Naive thymus-derived CD4-positive, alpha-beta T cell (primary cell): ENCODE measurements around the gene SLC25A43. TPM values are rescaled to one million over a fixed set of nuclear protein-coding genes. Genes with fewer than 3 reads are reported as not detected.
"Not testable (repeated sequence)": the region's sequence is repeated elsewhere in the genome, so short reads cannot be mapped to it uniquely, and the experiment has no call there.

Source experiments
- ATAC-seq: fragments of 150-1000 bp; cut with Tn5 transposase; 2 replicates; pipeline ENCODE4 v1.10.0; 2021; ENCODE audit warnings: mild to moderate bottlenecking, moderate library complexity
- CTCF ChIA-PET: fragments of 350-600 bp; sonication (Branson Sonifier 250); formaldehyde crosslinking; loops from one replicate; lab custom pipeline; 2021; ENCODE audit warnings: antibody characterized with exemption; lab: Charles Lee
- POLR2A ChIA-PET: fragments of 350-600 bp; sonication (Branson Sonifier 250); formaldehyde crosslinking; loops from one replicate; lab custom pipeline; 2021; ENCODE audit warnings: antibody characterized with exemption, inconsistent platforms; lab: Charles Lee
- DNase-seq, 9 donors: peaks; one replicate each; pipeline versions ENCODE4 v3.0.0 to v3.0.0-alpha.2; 2020 to 2022; ENCODE audit warnings: mixed read lengths in 1 of 9
- H3K27ac ChIP-seq: one replicate; pipeline ENCODE4 v1.7.0; 2013; ENCODE audit warnings: mild to moderate bottlenecking, low read depth, low read length, moderate library complexity
- H3K27me3 ChIP-seq, 2 donors: one replicate each; pipeline ENCODE4 v1.7.0; 2013; ENCODE audit warnings: low read length in 2 of 2, mild to moderate bottlenecking in 2 of 2, moderate library complexity in 2 of 2; ENCODE audit not compliant: control insufficient read depth in 2 of 2, insufficient read depth in 2 of 2
- H3K36me3 ChIP-seq, 3 experiments: 1 replicate in 2 of 3; 2 replicates in 1 of 3; pipeline ENCODE4 v1.7.0; 2013; ENCODE audit warnings: low read length in 3 of 3, mild to moderate bottlenecking in 3 of 3, moderate library complexity in 1 of 3; ENCODE audit not compliant: insufficient read depth in 3 of 3, control insufficient read depth in 2 of 3
- H3K4me1 ChIP-seq, 2 donors: one replicate each; pipeline ENCODE4 v1.7.0; 2013; ENCODE audit warnings: low read length in 2 of 2, mild to moderate bottlenecking in 2 of 2, moderate library complexity in 1 of 2; ENCODE audit not compliant: control insufficient read depth in 2 of 2, insufficient read depth in 2 of 2
- H3K4me3 ChIP-seq: 2 replicates; pipeline ENCODE4 v1.7.0; 2013; ENCODE audit warnings: mild to moderate bottlenecking, low read length
- H3K9me3 ChIP-seq, 3 experiments: 1 replicate in 2 of 3; 2 replicates in 1 of 3; pipeline ENCODE4 v1.7.0; 2013; ENCODE audit warnings: low read length in 3 of 3; ENCODE audit not compliant: control insufficient read depth in 2 of 3
- H3K27ac Mint-ChIP-seq, 9 donors: one replicate each; pipeline ENCODE4 v1.8.0; 2020 to 2022; ENCODE audit warnings: mixed read lengths in 9 of 9, mild to moderate bottlenecking in 8 of 9, moderate library complexity in 5 of 9, inconsistent platforms in 2 of 9
- H3K27me3 Mint-ChIP-seq, 5 donors: one replicate each; pipeline ENCODE4 v1.8.0; 2021 to 2022; ENCODE audit warnings: mixed read lengths in 5 of 5, mild to moderate bottlenecking in 1 of 5
- H3K36me3 Mint-ChIP-seq, 5 donors: one replicate each; pipeline ENCODE4 v1.8.0; 2020 to 2022; ENCODE audit warnings: mixed read lengths in 5 of 5, mild to moderate bottlenecking in 3 of 5, inconsistent platforms in 1 of 5
- H3K4me1 Mint-ChIP-seq, 7 donors: one replicate each; pipeline ENCODE4 v1.8.0; 2020 to 2022; ENCODE audit warnings: mixed read lengths in 7 of 7, mild to moderate bottlenecking in 3 of 7, inconsistent platforms in 1 of 7
- H3K4me3 Mint-ChIP-seq, 10 donors: one replicate each; pipeline ENCODE4 v1.8.0; 2020 to 2022; ENCODE audit warnings: mild to moderate bottlenecking in 10 of 10, mixed read lengths in 10 of 10, moderate library complexity in 6 of 10, inconsistent platforms in 2 of 10
- H3K9me3 Mint-ChIP-seq, 11 donors: one replicate each; pipeline ENCODE4 v1.8.0; 2020 to 2022; ENCODE audit warnings: mixed read lengths in 11 of 11, mild to moderate bottlenecking in 4 of 11, inconsistent platforms in 1 of 11, moderate library complexity in 1 of 11
- intact Hi-C, 2 donors: fragments of 100-400 bp; cut with micrococcal nuclease; formaldehyde crosslinking; loops; one replicate each; pipeline ENCODE4 v1.15.1; 2023
- polyA plus RNA-seq, 2 donors: library from polyadenylated mRNA; unstranded; fragments of 300-500 nt; fragmentation: Illumina TruSeq; gene quantifications; one replicate each; pipeline ENCODE4 v1.2.3, GENCODE V29; 2021
- total RNA-seq, 6 experiments: library from RNA in 5 of 6; stranded (reverse) in 5 of 6; gene quantifications; 1 replicate in 5 of 6; 2 replicates in 1 of 6; pipeline ENCODE4 v1.2.3 and lab custom pipeline; 2021 to 2026

SLC25A43 gene
- total and polyA plus RNA-seq, 7 experiments from 2014 or later: 1.8 to 8.2 (median 2.6) TPM

GRCh38 chrX:119374736-119375135, 24.4 kb upstream of the SLC25A43 start:
- no peaks in the 10 kb centered on the region for H3K4me1 ChIP-seq
- CTCF ChIA-PET: no interaction called here
- peaks cover 0 to 14% (median 7%) of the 10 kb centered on the region in 5 donors for H3K27me3 Mint-ChIP-seq
- no peaks in the 10 kb centered on the region for H3K36me3 ChIP-seq
- H3K27me3 ChIP-seq: no peaks in the 10 kb centered on the region
- no peak for DNase-seq
- no peak for ATAC-seq
- no peak overlapping the region for H3K27ac Mint-ChIP-seq
- H3K4me3 ChIP-seq: no peak overlapping the region
- peaks cover 0 to 2% (median 0%) of the 10 kb centered on the region in 11 donors for H3K9me3 Mint-ChIP-seq
- H3K4me3 Mint-ChIP-seq: no peak overlapping the region
- POLR2A ChIA-PET: no interaction called here
- H3K36me3 Mint-ChIP-seq: no peaks in the 10 kb centered on the region
- no peak overlapping the region for H3K27ac ChIP-seq
- no peaks in the 10 kb centered on the region for H3K9me3 ChIP-seq
- intact Hi-C loops: no loop called here
- H3K4me1 Mint-ChIP-seq: peaks cover 0 to 3% (median 0%) of the 10 kb centered on the region in 7 donors

DNA sequence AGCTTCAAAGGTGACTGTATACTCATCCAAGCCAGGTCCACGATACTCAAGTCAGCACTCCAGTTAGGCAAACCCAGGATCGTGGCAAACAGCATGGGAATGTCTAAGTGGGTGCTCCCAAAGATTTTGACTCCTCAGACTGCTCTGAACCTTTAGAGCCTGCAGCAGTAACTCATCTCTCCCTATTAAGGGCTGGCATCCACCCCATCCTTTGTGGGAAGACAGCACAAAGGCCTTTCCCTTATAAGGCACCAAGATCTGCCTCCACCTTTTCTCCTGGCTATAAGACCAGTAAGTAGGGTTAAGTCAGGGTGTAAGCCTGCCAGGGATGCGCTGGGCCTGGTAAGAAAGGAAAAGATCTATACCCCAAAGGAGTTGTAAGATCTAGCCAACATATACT, 23.6 kb upstream of the SLC25A43 start:
- ChIA-PET CTCF (no interaction called here), POLR2A (no interaction called here)
- H3K36me3 Mint-ChIP-seq: no peaks in the 10 kb centered on the region
- H3K9me3 Mint-ChIP-seq: peaks cover 0 to 2% (median 0%) of the 10 kb centered on the region in 11 donors
- no peak overlapping the region for H3K4me3 ChIP-seq
- no peak overlapping the region for H3K4me3 Mint-ChIP-seq
- H3K27me3 ChIP-seq: no peaks in the 10 kb centered on the region
- H3K27ac ChIP-seq: no peak overlapping the region
- DNase-seq: no peak
- no peak overlapping the region for H3K27ac Mint-ChIP-seq
- H3K4me1 ChIP-seq: no peaks in the 10 kb centered on the region
- H3K27me3 Mint-ChIP-seq: peaks cover 0 to 14% (median 2%) of the 10 kb centered on the region in 5 donors
- peaks cover 0 to 3% (median 0%) of the 10 kb centered on the region in 7 donors for H3K4me1 Mint-ChIP-seq
- H3K9me3 ChIP-seq: no peaks in the 10 kb centered on the region
- intact Hi-C loops: no loop called here
- H3K36me3 ChIP-seq: no peaks in the 10 kb centered on the region
- no peak for ATAC-seq

GRCh38 chrX:119376312-119376711, 22.8 kb upstream of the SLC25A43 start:
- H3K4me1 ChIP-seq: no peaks in the 10 kb centered on the region
- ATAC-seq: no peak
- Mint-ChIP-seq H3K4me3 (no peak overlapping the region), H3K27me3 (peaks cover 0 to 14% (median 2%) of the 10 kb centered on the region in 5 donors), H3K9me3 (peaks cover 0 to 2% (median 0%) of the 10 kb centered on the region in 11 donors), H3K4me1 (peaks cover 0 to 3% (median 0%) of the 10 kb centered on the region in 7 donors), H3K27ac (no peak overlapping the region), H3K36me3 (no peaks in the 10 kb centered on the region)
- ChIA-PET POLR2A (no interaction called here), CTCF (no interaction called here)
- H3K27ac ChIP-seq: no peak overlapping the region
- H3K4me3 ChIP-seq: no peak overlapping the region
- intact Hi-C loops: no loop called here
- no peaks in the 10 kb centered on the region for H3K36me3 ChIP-seq
- DNase-seq: no peak
- H3K9me3 ChIP-seq: no peaks in the 10 kb centered on the region
- no peaks in the 10 kb centered on the region for H3K27me3 ChIP-seq

GRCh38 chrX:119381349-119381944, 17.7 kb upstream of the SLC25A43 start:
- no peaks in the 10 kb centered on the region for H3K36me3 Mint-ChIP-seq
- DNase-seq: no peak
- Histone ChIP-seq H3K27me3 (no peaks in the 10 kb centered on the region), H3K36me3 (no peaks in the 10 kb centered on the region), H3K4me1 (no peaks in the 10 kb centered on the region), H3K27ac (no peak overlapping the region), H3K9me3 (no peaks in the 10 kb centered on the region), H3K4me3 (no peak overlapping the region)
- ChIA-PET CTCF (no interaction called here), POLR2A (no interaction called here)
- H3K27ac Mint-ChIP-seq: no peak overlapping the region
- peaks cover 0 to 4% (median 0%) of the 10 kb centered on the region in 5 donors for H3K27me3 Mint-ChIP-seq
- intact Hi-C loops: no loop called here
- no peak overlapping the region for H3K4me3 Mint-ChIP-seq
- ATAC-seq: no peak
- no peaks in the 10 kb centered on the region for H3K4me1 Mint-ChIP-seq
- no peaks in the 10 kb centered on the region for H3K9me3 Mint-ChIP-seq

GRCh38 chrX:119382606-119383005, 16.5 kb upstream of the SLC25A43 start:
- Mint-ChIP-seq H3K9me3 (no peaks in the 10 kb centered on the region), H3K4me3 (no peak overlapping the region)
- CTCF ChIA-PET: no interaction called here

GRCh38 chrX:119386685-119387084, 12.5 kb upstream of the SLC25A43 start:
- H3K27me3 ChIP-seq, H3K4me1 Mint-ChIP-seq, POLR2A ChIA-PET, H3K27ac ChIP-seq, H3K4me3 ChIP-seq, H3K9me3 ChIP-seq, intact Hi-C loops, H3K36me3 Mint-ChIP-seq, CTCF ChIA-PET, H3K4me1 ChIP-seq, H3K36me3 ChIP-seq, DNase-seq, H3K9me3 Mint-ChIP-seq, ATAC-seq, H3K4me3 Mint-ChIP-seq, H3K27ac Mint-ChIP-seq, H3K27me3 Mint-ChIP-seq: not testable (repeated sequence)

More at GRCh38 chrX:119382606-119383005, 16.5 kb upstream of the SLC25A43 start:
- DNase-seq (no peak), ATAC-seq (no peak)
- H3K9me3 ChIP-seq: no peaks in the 10 kb centered on the region
- no peaks in the 10 kb centered on the region for H3K36me3 Mint-ChIP-seq
- H3K4me1 Mint-ChIP-seq: no peaks in the 10 kb centered on the region
- intact Hi-C loops: no loop called here
- no peaks in the 10 kb centered on the region for H3K27me3 ChIP-seq
- no peaks in the 10 kb centered on the region for H3K36me3 ChIP-seq
- no peaks in the 10 kb centered on the region for H3K4me1 ChIP-seq
- no peak overlapping the region for H3K27ac ChIP-seq
- H3K4me3 ChIP-seq: no peak overlapping the region
- peaks cover 0 to 3% (median 0%) of the 10 kb centered on the region in 5 donors for H3K27me3 Mint-ChIP-seq
- H3K27ac Mint-ChIP-seq: no peak overlapping the region
- POLR2A ChIA-PET: no interaction called here

GRCh38 chrX:119387426-119387825, 11.7 kb upstream of the SLC25A43 start:
- H3K9me3 Mint-ChIP-seq, H3K27ac Mint-ChIP-seq, CTCF ChIA-PET, H3K4me3 Mint-ChIP-seq, H3K27me3 Mint-ChIP-seq, H3K4me3 ChIP-seq, intact Hi-C loops, H3K36me3 ChIP-seq, DNase-seq, H3K4me1 Mint-ChIP-seq, H3K4me1 ChIP-seq, H3K9me3 ChIP-seq, H3K27ac ChIP-seq, H3K36me3 Mint-ChIP-seq, ATAC-seq, H3K27me3 ChIP-seq, POLR2A ChIA-PET: not testable (repeated sequence)
